HCT116 (cell line): Measurements from ENCODE around the gene MTREX. TPM values are rescaled to one million over a fixed set of nuclear protein-coding genes. Genes with fewer than 3 reads are reported as not detected.

Experiments
- ATAC-seq: fragments of 200-7000 bp; cut with Tn5 transposase; 2 replicates; pipeline ENCODE4 v1.9.1; 2020; ENCODE audit warnings: mild to moderate bottlenecking, moderate library complexity
- BruUV-seq: library from RNA; stranded (reverse); fragments of 400-500 nt; replicated peaks from 2 replicates; lab custom pipeline; 2021; lab: Mats Ljungman, UMichigan
- CTCF ChIA-PET: fragments of 300-600 bp; sonication (Branson Sonifier 250); formaldehyde crosslinking; loops from one replicate; lab custom pipeline; 2021; ENCODE audit warnings: antibody characterized with exemption; lab: Charles Lee
- POLR2A ChIA-PET: fragments of 300-600, 350-600 bp; sonication (Branson Sonifier 250); formaldehyde crosslinking; loops from one replicate; lab custom pipeline; 2021; ENCODE audit warnings: antibody characterized with exemption; lab: Charles Lee
- RAD21 ChIA-PET, 2 experiments: fragments of 300-600 bp; sonication (Branson Sonifier 250); formaldehyde crosslinking; loops; one replicate each; lab custom pipeline; 2023; ENCODE audit warnings: low total read pairs in 2 of 2; ENCODE audit not compliant: uncharacterized antibody in 2 of 2, unreplicated experiment in 2 of 2, low non-redundant PET in 1 of 2; lab: Charles Lee
- DNase-seq: peaks from one replicate; pipeline ENCODE4 v3.0.0-alpha.2; 2010; ENCODE audit warnings: low read depth, low spot score
- H2AFZ ChIP-seq: fragments of 200-600 bp; shearing (Covaris generic), sonication (generic); 2 replicates; pipeline ENCODE4 v1.6.1; 2017; ENCODE audit warnings: low read depth, mixed run types, mixed read lengths, antibody characterized with exemption, low read length; ENCODE audit not compliant: poor library complexity, severe bottlenecking
- H3K27ac ChIP-seq: 2 replicates; pipeline ENCODE4 v1.5.1; 2012; ENCODE audit warnings: low read depth, low read length
- H3K27me3 ChIP-seq: fragments of 200-600 bp; sonication (generic); 2 replicates; pipeline ENCODE4 v1.6.1; 2016; ENCODE audit warnings: mixed run types, low read length, mixed read lengths; ENCODE audit not compliant: insufficient read depth
- H3K36me3 ChIP-seq, 2 experiments: fragments of 200-500 bp in 1 of 2; fragments of 200-600 bp in 1 of 2; sonication (Bioruptor generic) in 1 of 2; sonication (generic) in 1 of 2; 2 replicates each; pipeline versions ENCODE4 v1.5.1 to v1.6.1; 2014 to 2016; ENCODE audit warnings: low read length in 2 of 2, inconsistent platforms in 1 of 2, mixed read lengths in 1 of 2, mixed run types in 1 of 2; ENCODE audit not compliant: insufficient read depth in 2 of 2, control insufficient read depth in 1 of 2
- H3K4me1 ChIP-seq, 2 experiments: fragments of 200-600 bp in 1 of 2; sonication (generic) in 1 of 2; 2 replicates each; pipeline versions ENCODE4 v1.5.1 to v1.6.1; 2012 to 2017; ENCODE audit warnings: low read length in 2 of 2, inconsistent platforms in 1 of 2, mild to moderate bottlenecking in 1 of 2, mixed read lengths in 1 of 2, mixed run types in 1 of 2, moderate library complexity in 1 of 2; ENCODE audit not compliant: insufficient read depth in 2 of 2, control insufficient read depth in 1 of 2
- H3K4me2 ChIP-seq: fragments of 200-600 bp; sonication (generic); 2 replicates; pipeline ENCODE4 v1.6.1; 2017; ENCODE audit warnings: mixed run types, low read length, mixed read lengths
- H3K4me3 ChIP-seq, 2 experiments: fragments of 200-600 bp in 1 of 2; sonication (generic) in 1 of 2; replicated peaks in 1 of 2; 2 replicates each; pipeline ENCODE4 v1.5.1; 2011 to 2016; ENCODE audit warnings: low read length in 2 of 2, control low read depth in 1 of 2, low read depth in 1 of 2, mild to moderate bottlenecking in 1 of 2, mixed read lengths in 1 of 2, mixed run types in 1 of 2
- H3K79me2 ChIP-seq: fragments of 200-600 bp; sonication (generic); 2 replicates; pipeline ENCODE4 v1.6.1; 2017; ENCODE audit warnings: mild to moderate bottlenecking, mixed run types, low read length, moderate library complexity, mixed read lengths; ENCODE audit not compliant: insufficient read depth
- H3K9ac ChIP-seq: fragments of 200-600 bp; sonication (generic); 2 replicates; pipeline ENCODE4 v1.6.1; 2016; ENCODE audit warnings: low read length, mixed read lengths
- H3K9me2 ChIP-seq: fragments of 200-600 bp; sonication (generic), shearing (Covaris generic); 2 replicates; pipeline ENCODE4 v1.6.1; 2017; ENCODE audit warnings: mixed run types, mild to moderate bottlenecking, moderate library complexity; ENCODE audit not compliant: insufficient read depth
- H3K9me3 ChIP-seq, 2 experiments: fragments of 200-500 bp in 1 of 2; fragments of 200-600 bp in 1 of 2; sonication (Bioruptor generic) in 1 of 2; sonication (generic) in 1 of 2; 2 replicates each; pipeline ENCODE4 v1.6.1; 2014 to 2017; ENCODE audit warnings: low read length in 2 of 2, mixed read lengths in 2 of 2, inconsistent platforms in 1 of 2, low read depth in 1 of 2, mild to moderate bottlenecking in 1 of 2, mixed run types in 1 of 2, moderate library complexity in 1 of 2; ENCODE audit not compliant: control insufficient read depth in 1 of 2, insufficient read depth in 1 of 2
- H4K20me1 ChIP-seq: fragments of 200-600 bp; sonication (generic), shearing (Covaris generic); 2 replicates; pipeline ENCODE4 v1.6.1; 2017; ENCODE audit warnings: mixed run types, mild to moderate bottlenecking, moderate library complexity; ENCODE audit not compliant: insufficient read depth
- CEBPB ChIP-seq: IDR thresholded peaks from 2 replicates; pipeline ENCODE4 v1.6.1; 2012; ENCODE audit warnings: low read depth
- CTCF ChIP-seq, 3 experiments: fragments of 200-600 bp in 1 of 3; sonication (generic) in 1 of 3; IDR thresholded peaks in 2 of 3; conservative IDR thresholded peaks in 1 of 3; 2 replicates each; pipeline ENCODE4 v1.5.1; 2012 to 2017; ENCODE audit warnings: low read depth in 2 of 3, low read length in 2 of 3, antibody characterized with exemption in 1 of 3, borderline replicate concordance in 1 of 3, control low read depth in 1 of 3, mild to moderate bottlenecking in 1 of 3, mixed read lengths in 1 of 3, mixed run types in 1 of 3, moderate library complexity in 1 of 3; ENCODE audit not compliant: insufficient read depth in 1 of 3
- EGR1 ChIP-seq: IDR thresholded peaks from 2 replicates; pipeline ENCODE4 v1.6.1; 2012; ENCODE audit warnings: low read depth
- ELF1 ChIP-seq: IDR thresholded peaks from 2 replicates; pipeline ENCODE4 v1.6.1; 2012; ENCODE audit warnings: low read depth, borderline replicate concordance
- POLR2A ChIP-seq: IDR thresholded peaks from 2 replicates; pipeline ENCODE4 v1.7.0; 2011; ENCODE audit warnings: borderline replicate concordance; ENCODE audit not compliant: insufficient read depth, insufficient read length; ENCODE audit errors: extremely low read depth
- POLR2AphosphoS5 ChIP-seq: IDR thresholded peaks from 2 replicates; pipeline ENCODE4 v1.6.1; 2011; ENCODE audit warnings: mild to moderate bottlenecking, low read depth, low read length, moderate library complexity
- SIN3A ChIP-seq: IDR thresholded peaks from 2 replicates; pipeline ENCODE4 v1.6.1; 2012; ENCODE audit warnings: low read depth
- SRF ChIP-seq: IDR thresholded peaks from 2 replicates; pipeline ENCODE4 v1.6.1; 2012; ENCODE audit warnings: low read depth
- ZFX ChIP-seq: fragments of 450-650 bp; IDR thresholded peaks from 2 replicates; pipeline ENCODE4 v1.6.1; 2017
- intact Hi-C: fragments of 100-400 bp; cut with micrococcal nuclease; formaldehyde crosslinking; loops from 2 replicates; pipeline ENCODE4 v1.10.0; 2022
- total RNA-seq: library from RNA; stranded (reverse); gene quantifications from one replicate; pipeline ENCODE4 v1.2.1, GENCODE V29; 2021; ENCODE audit not compliant: unreplicated experiment

MTREX gene
- total RNA-seq, 1 experiment from 2014 or later = 101 TPM

- no peaks in the 10 kb centered on the region for H3K4me1 ChIP-seq
- ChIA-PET RAD21 (no interaction called here), POLR2A (no interaction called here)
- no peaks in the 10 kb centered on the region for H3K9me3 ChIP-seq
- no peak overlapping the region for H3K27ac ChIP-seq
- no peak for DNase-seq
- peaks cover 5% of the 10 kb centered on the region; the same call in 1 of the 2 replicates for H4K20me1 ChIP-seq
- no peak overlapping the region for H3K4me3 ChIP-seq
- H3K79me2 ChIP-seq = no peaks in the 10 kb centered on the region
- H3K36me3 ChIP-seq = peaks cover 3 to 27% of the 10 kb centered on the region in 2 experiments; a peak in 2 of 4 replicates
- ATAC-seq = no peak
- intact Hi-C loops = no loop called here
- H3K9me2 ChIP-seq = no peaks in the 10 kb centered on the region
- no peak overlapping the region for H3K9ac ChIP-seq
- TF ChIP-seq CEBPB = no peak
- TF ChIP-seq, all 23 proteins: peak for 0
- Histone ChIP-seq H3K27me3 (no peaks in the 10 kb centered on the region), H3K4me2 (no peak overlapping the region), H2AFZ (no peak overlapping the region)
- CTCF ChIA-PET = interaction anchor here (1.4 kb wide), 1 partner anchor 10 kb away, joined by 6 read pairs; no protein-coding TSS in a partner anchor
- BruUV-seq = no TSS peak
Observed at GRCh38 chr5:55416306-55416705, 108.5 kb downstream of the MTREX start.

- H3K36me3 ChIP-seq = peaks cover 15 to 46% of the 10 kb centered on the region in 2 experiments
Observed at GRCh38 chr5:55418994-55419968, 111.5 kb downstream of the MTREX start.

More at GRCh38 chr5:55418994-55419968, 111.5 kb downstream of the MTREX start:
- no peaks in the 10 kb centered on the region for H3K4me1 ChIP-seq
- ChIA-PET RAD21 (no interaction called here), POLR2A (no interaction called here), CTCF (interaction anchor here (1.4 to 1.7 kb wide), 2 partner anchors 13 to 17 kb away, joined by 4 read pairs; no protein-coding TSS in a partner anchor)
- no peak overlapping the region for H3K27ac ChIP-seq
- intact Hi-C loops = no loop called here
- H3K27me3 ChIP-seq = no peaks in the 10 kb centered on the region
- no peak overlapping the region for H3K4me3 ChIP-seq
- no peaks in the 10 kb centered on the region for H3K9me3 ChIP-seq
- no peak overlapping the region for H2AFZ ChIP-seq
- no TSS peak for BruUV-seq
- ATAC-seq = no peak
- no peak overlapping the region for H3K9ac ChIP-seq
- no peak for DNase-seq
- H3K9me2 ChIP-seq = no peaks in the 10 kb centered on the region
- H3K79me2 ChIP-seq = no peaks in the 10 kb centered on the region
- no peak for TF ChIP-seq POLR2AphosphoS5
- no peak for TF ChIP-seq ZFX
- no peak for TF ChIP-seq SRF
- no peak for TF ChIP-seq EGR1
- TF ChIP-seq ELF1 = no peak
- TF ChIP-seq SIN3A = no peak
- no peak for TF ChIP-seq CTCF (IDR thresholded peaks at IDR 0.05 in 2 of 3, conservative IDR thresholded peaks at IDR 0.05 in 1 of 3; ENCODE audit: borderline replicate concordance in 1 of 3, insufficient read depth in 1 of 3, low read depth in 2 of 3, low read length in 2 of 3)
- no peak for TF ChIP-seq CEBPB
- no peak for TF ChIP-seq POLR2A
- H3K4me2 ChIP-seq = no peak overlapping the region
- peaks cover 5% of the 10 kb centered on the region; the same call in 1 of the 2 replicates for H4K20me1 ChIP-seq
